ENCODE data around the gene ARHGEF7. TPM values are rescaled to one million over a fixed set of nuclear protein-coding genes. Genes with fewer than 3 reads are reported as not detected.

ARHGEF7 gene
- total and polyA plus RNA-seq, 2 experiments from 2014 or later: 30.1 to 46.8 TPM

DNA sequence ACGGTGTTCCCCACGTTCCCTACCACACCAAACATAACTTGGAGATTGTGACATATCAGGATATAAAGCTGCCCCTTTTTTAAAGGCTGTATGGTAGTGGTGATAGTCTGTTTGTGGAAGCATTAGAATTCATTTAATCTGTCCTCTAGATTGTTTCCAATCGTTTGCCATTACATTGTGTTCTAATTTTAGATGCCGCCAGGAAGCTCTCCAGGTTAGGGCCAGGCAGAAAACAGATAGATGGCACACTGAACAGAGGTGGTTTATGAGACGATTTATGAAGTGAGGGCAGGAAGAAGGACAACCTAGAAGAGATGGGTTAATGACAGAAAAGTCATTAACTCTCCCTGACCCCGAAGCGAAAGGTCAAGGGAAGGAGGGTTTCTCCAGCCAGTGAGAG, 30.0 kb downstream of the ARHGEF7 start:
- H3K4me3 ChIP-seq: no peak overlapping the region
- no peak overlapping the region for H3K4me2 ChIP-seq
- no peak overlapping the region for H2AFZ ChIP-seq
- no peaks in the 10 kb centered on the region for H4K20me1 ChIP-seq (ENCODE audit: insufficient read depth, poor library complexity, severe bottlenecking)
- H3K79me2 ChIP-seq: no peaks in the 10 kb centered on the region
- no peak for DNase-seq (ENCODE audit: low spot score)
- H3K9me2 ChIP-seq (replicated peaks; ENCODE audit: insufficient read depth): no peaks in the 10 kb centered on the region
- WGBS (ENCODE audit: low lambda C conversion rate, missing lambda C conversion rate): 76% methylated on average over 7 of the region's 7 CpGs
- no peaks in the 10 kb centered on the region for H3K9me3 ChIP-seq (ENCODE audit: low read depth)
- H3K27me3 ChIP-seq: peaks cover 17% of the 10 kb centered on the region
- TF ChIP-seq, protein P1, sequence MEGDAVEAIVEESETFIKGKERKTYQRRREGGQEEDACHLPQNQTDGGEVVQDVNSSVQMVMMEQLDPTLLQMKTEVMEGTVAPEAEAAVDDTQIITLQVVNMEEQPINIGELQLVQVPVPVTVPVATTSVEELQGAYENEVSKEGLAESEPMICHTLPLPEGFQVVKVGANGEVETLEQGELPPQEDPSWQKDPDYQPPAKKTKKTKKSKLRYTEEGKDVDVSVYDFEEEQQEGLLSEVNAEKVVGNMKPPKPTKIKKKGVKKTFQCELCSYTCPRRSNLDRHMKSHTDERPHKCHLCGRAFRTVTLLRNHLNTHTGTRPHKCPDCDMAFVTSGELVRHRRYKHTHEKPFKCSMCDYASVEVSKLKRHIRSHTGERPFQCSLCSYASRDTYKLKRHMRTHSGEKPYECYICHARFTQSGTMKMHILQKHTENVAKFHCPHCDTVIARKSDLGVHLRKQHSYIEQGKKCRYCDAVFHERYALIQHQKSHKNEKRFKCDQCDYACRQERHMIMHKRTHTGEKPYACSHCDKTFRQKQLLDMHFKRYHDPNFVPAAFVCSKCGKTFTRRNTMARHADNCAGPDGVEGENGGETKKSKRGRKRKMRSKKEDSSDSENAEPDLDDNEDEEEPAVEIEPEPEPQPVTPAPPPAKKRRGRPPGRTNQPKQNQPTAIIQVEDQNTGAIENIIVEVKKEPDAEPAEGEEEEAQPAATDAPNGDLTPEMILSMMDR (IDR thresholded peaks at IDR 0.05; ENCODE audit: poor library complexity): no peak
- no peaks in the 10 kb centered on the region for H3K36me3 ChIP-seq (replicated peaks; ENCODE audit: insufficient read depth, low read depth)
- no peaks in the 10 kb centered on the region for H3K4me1 ChIP-seq (ENCODE audit: insufficient read depth)
- no peak overlapping the region for H3K27ac ChIP-seq

DNA sequence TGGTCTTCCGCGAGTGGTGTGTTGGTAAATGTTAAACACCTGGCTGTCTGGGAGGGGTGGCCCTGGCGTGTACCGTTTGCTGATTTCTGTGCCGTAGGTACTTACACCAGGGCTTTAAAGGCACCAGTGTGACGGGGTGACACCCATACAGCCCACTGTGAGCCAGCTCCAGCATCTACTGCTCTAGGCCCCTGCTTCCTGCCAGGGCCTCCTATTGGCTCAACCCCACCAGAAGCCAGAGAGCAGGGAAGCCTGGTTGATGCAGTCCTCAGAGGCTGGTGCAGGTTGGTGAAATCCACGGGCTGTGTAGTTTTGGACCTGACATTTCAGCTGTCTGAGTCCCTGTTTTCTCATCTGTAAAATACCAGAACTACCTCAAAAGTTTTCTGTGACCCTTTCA, 30.4 kb downstream of the ARHGEF7 start:
- Histone ChIP-seq H3K4me3 (no peak overlapping the region), H3K4me1 (ENCODE audit: insufficient read depth) (no peaks in the 10 kb centered on the region), H3K4me2 (no peak overlapping the region), H3K79me2 (no peaks in the 10 kb centered on the region), H3K27me3 (peaks cover 17% of the 10 kb centered on the region), H3K9me3 (ENCODE audit: low read depth) (no peaks in the 10 kb centered on the region), H4K20me1 (ENCODE audit: insufficient read depth, poor library complexity, severe bottlenecking) (no peaks in the 10 kb centered on the region), H2AFZ (no peak overlapping the region), H3K27ac (no peak overlapping the region), H3K36me3 (replicated peaks; ENCODE audit: insufficient read depth, low read depth) (no peaks in the 10 kb centered on the region), H3K9me2 (replicated peaks; ENCODE audit: insufficient read depth) (no peaks in the 10 kb centered on the region)
- TF ChIP-seq, protein P1 (IDR thresholded peaks at IDR 0.05; ENCODE audit: poor library complexity): no peak
- no peak for TF ChIP-seq EZH2phosphoT487 (IDR thresholded peaks at IDR 0.05; ENCODE audit: low read depth, severe bottlenecking, unreplicated experiment)
- no peak for TF ChIP-seq EZH2 (IDR thresholded peaks at IDR 0.05; ENCODE audit: borderline replicate concordance)
- 73% methylated on average over 7 of the region's 7 CpGs for WGBS (ENCODE audit: low lambda C conversion rate, missing lambda C conversion rate)
- no peak for DNase-seq (ENCODE audit: low spot score)

DNA sequence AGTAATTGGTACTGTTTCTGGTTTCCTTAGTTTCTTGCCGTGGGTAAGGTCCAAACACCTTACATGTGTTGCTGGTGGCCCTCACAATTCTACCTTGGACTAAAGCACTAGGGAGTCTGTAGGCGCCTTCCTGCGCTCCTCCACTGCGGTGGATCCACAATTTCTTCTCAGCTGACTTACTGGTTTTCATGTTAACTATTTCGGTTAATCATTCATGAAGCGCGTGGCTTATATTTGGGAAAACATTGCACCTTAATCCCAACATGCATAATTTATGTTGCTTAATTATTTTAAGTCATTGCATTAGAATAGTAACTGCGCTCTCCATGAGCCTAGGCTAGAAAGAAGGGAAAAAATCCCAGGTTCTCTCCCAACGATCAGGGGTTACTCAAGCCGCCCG, 37.7 kb downstream of the ARHGEF7 start:
- Histone ChIP-seq H3K36me3 (replicated peaks; ENCODE audit: insufficient read depth, low read depth) (no peaks in the 10 kb centered on the region), H3K4me2 (peak overlapping the region; percentile 85), H3K9me2 (replicated peaks; ENCODE audit: insufficient read depth) (no peaks in the 10 kb centered on the region), H3K79me2 (peaks cover 40% of the 10 kb centered on the region), H4K20me1 (ENCODE audit: insufficient read depth, poor library complexity, severe bottlenecking) (peaks cover 12% of the 10 kb centered on the region), H3K27ac (peak overlapping the region; percentile 100), H3K4me3 (peak overlapping the region; percentile 95), H3K9me3 (ENCODE audit: low read depth) (no peaks in the 10 kb centered on the region), H3K4me1 (ENCODE audit: insufficient read depth) (peaks cover 13% of the 10 kb centered on the region), H2AFZ (peak overlapping the region; percentile 73), H3K27me3 (peaks cover 12% of the 10 kb centered on the region)
- DNase-seq (ENCODE audit: low spot score): peak; percentile 47
- TF ChIP-seq EZH2 (IDR thresholded peaks at IDR 0.05; ENCODE audit: borderline replicate concordance) (no peak), EZH2phosphoT487 (IDR thresholded peaks at IDR 0.05; ENCODE audit: low read depth, severe bottlenecking, unreplicated experiment) (no peak)
- TF ChIP-seq, protein P1 (IDR thresholded peaks at IDR 0.05; ENCODE audit: poor library complexity): no peak
- WGBS (ENCODE audit: low lambda C conversion rate, missing lambda C conversion rate): 16% methylated on average over 11 of the region's 11 CpGs
